Lower lobe of right lung (tissue), 2 donors: Measurements from ENCODE around the gene FLACC1. TPM values are rescaled to one million over a fixed set of nuclear protein-coding genes. Genes with fewer than 3 reads are reported as not detected.

Source experiments
- ATAC-seq, 2 donors: fragments of 200-7000 bp; cut with Tn5 transposase; one replicate each; pipeline ENCODE4 v1.9.1; 2020 to 2022; ENCODE audit warnings: mild to moderate bottlenecking in 2 of 2, moderate library complexity in 2 of 2
- DNase-seq: peaks from one replicate; pipeline ENCODE4 v3.0.0-alpha.2; 2020
- H3K27ac ChIP-seq: fragments of 200-600 bp; one replicate; pipeline ENCODE4 v1.8.0; 2022
- H3K27me3 ChIP-seq: fragments of 200-600 bp; one replicate; pipeline ENCODE4 v1.8.0; 2022; ENCODE audit warnings: low read depth
- H3K36me3 ChIP-seq: fragments of 200-600 bp; one replicate; pipeline ENCODE4 v1.8.0; 2022; ENCODE audit warnings: mild to moderate bottlenecking
- H3K4me1 ChIP-seq: fragments of 200-600 bp; one replicate; pipeline ENCODE4 v1.8.0; 2022
- H3K4me3 ChIP-seq: fragments of 200-600 bp; one replicate; pipeline ENCODE4 v1.8.0; 2022; ENCODE audit warnings: mild to moderate bottlenecking
- H3K9me3 ChIP-seq: fragments of 200-600 bp; one replicate; pipeline ENCODE4 v1.8.0; 2022
- CTCF ChIP-seq: fragments of 200-600 bp; IDR thresholded peaks from one replicate; pipeline ENCODE4 v1.8.0; 2022; ENCODE audit warnings: antibody characterized with exemption, mild to moderate bottlenecking
- intact Hi-C: fragments of 100-400 bp; cut with DNase I; formaldehyde crosslinking; loops from one replicate; pipeline ENCODE4 v1.11.0; 2022
- total RNA-seq: library from RNA; stranded (reverse); fragmentation: NEBNext Ultra II Directional; extraction: Animal tissue kit (Norgen Biotek cat#: 25700); gene quantifications from one replicate; pipeline ENCODE4 v1.2.1, GENCODE V29; 2021
- donor health status: DM: no; HTN: yes; CAD: no; lungs with severe emphysema.

Gene FLACC1
- total RNA-seq, 1 donor from 2014 or later = 6.8 TPM

GRCh38 chr2:201285499-201285898 lies 71.6 kb downstream of the FLACC1 start:
- Histone ChIP-seq H3K27ac (no peak overlapping the region), H3K4me1 (no peaks in the 10 kb centered on the region), H3K9me3 (no peaks in the 10 kb centered on the region), H3K36me3 (peaks cover 55% of the 10 kb centered on the region), H3K27me3 (no peaks in the 10 kb centered on the region), H3K4me3 (no peak overlapping the region)
- TF ChIP-seq CTCF = no peak
- intact Hi-C loops = no loop called here
- DNase-seq (no peak), ATAC-seq (no peak)

GRCh38 chr2:201280191-201281040 lies 76.7 kb downstream of the FLACC1 start:
- no peak for ATAC-seq
- Histone ChIP-seq H3K27ac (no peak overlapping the region), H3K4me1 (no peaks in the 10 kb centered on the region), H3K9me3 (no peaks in the 10 kb centered on the region), H3K4me3 (no peak overlapping the region), H3K36me3 (peaks cover 59% of the 10 kb centered on the region), H3K27me3 (no peaks in the 10 kb centered on the region)
- intact Hi-C loops = no loop called here
- TF ChIP-seq CTCF = no peak
- no peak for DNase-seq

GRCh38 chr2:201279079-201279478 lies 78.1 kb downstream of the FLACC1 start:
- no peak for ATAC-seq
- H3K4me3 ChIP-seq = no peak overlapping the region
- no peak for TF ChIP-seq CTCF
- H3K27ac ChIP-seq = no peak overlapping the region
- DNase-seq = no peak
- H3K27me3 ChIP-seq = no peaks in the 10 kb centered on the region
- no peaks in the 10 kb centered on the region for H3K4me1 ChIP-seq
- H3K36me3 ChIP-seq = peaks cover 64% of the 10 kb centered on the region
- intact Hi-C loops = no loop called here
- no peaks in the 10 kb centered on the region for H3K9me3 ChIP-seq

- Histone ChIP-seq H3K27me3 (no peaks in the 10 kb centered on the region), H3K9me3 (no peaks in the 10 kb centered on the region), H3K36me3 (peaks cover 87% of the 10 kb centered on the region), H3K27ac (no peak overlapping the region), H3K4me3 (no peak overlapping the region), H3K4me1 (no peaks in the 10 kb centered on the region)
- no peak for TF ChIP-seq CTCF
- intact Hi-C loops = no loop called here
- no peak for DNase-seq
- no peak for ATAC-seq
Observed at GRCh38 chr2:201276511-201276910, 80.6 kb downstream of the FLACC1 start.

GRCh38 chr2:201275990-201276389 lies 81.2 kb downstream of the FLACC1 start:
- Histone ChIP-seq H3K4me3 (no peak overlapping the region), H3K27me3 (no peaks in the 10 kb centered on the region), H3K36me3 (peaks cover 92% of the 10 kb centered on the region), H3K4me1 (no peaks in the 10 kb centered on the region), H3K27ac (no peak overlapping the region), H3K9me3 (no peaks in the 10 kb centered on the region)
- ATAC-seq = no peak
- no peak for TF ChIP-seq CTCF
- DNase-seq = no peak
- intact Hi-C loops = no loop called here
